K562 (cell line): Measurements from ENCODE around the gene PMEPA1. TPM values are rescaled to one million over a fixed set of nuclear protein-coding genes. Genes with fewer than 3 reads are reported as not detected.

ENCODE experiments used
- ATAC-seq: fragments of 200-7000 bp; cut with Tn5 transposase; 3 replicates; pipeline ENCODE4 v1.9.1; 2020; ENCODE audit warnings: moderate library complexity
- BruUV-seq: library from RNA; stranded (reverse); fragments of 400-500 nt; replicated peaks from 2 replicates; lab custom pipeline; 2021; lab: Mats Ljungman, UMichigan
- CTCF ChIA-PET: fragments of 300-600 bp; formaldehyde crosslinking; extraction: SDS; loops from one replicate; lab custom pipeline; 2021; ENCODE audit warnings: low intra/inter-chr PET ratio; lab: Yijun Ruan, JAX
- POLR2A ChIA-PET: fragments of 300-600, 350-650 bp; sonication (Branson Sonifier 250); formaldehyde crosslinking; extraction: SDS; loops from one replicate; lab custom pipeline; 2021; ENCODE audit warnings: antibody characterized with exemption, inconsistent platforms; lab: Yijun Ruan, JAX
- DNase-seq, 4 experiments: peaks; one replicate each; pipeline versions ENCODE4 v3.0.0 to v3.0.0-alpha.2; 2011 to 2018; ENCODE audit warnings: low spot score in 3 of 4, mixed read lengths in 3 of 4; ENCODE audit errors: extremely low read depth in 1 of 4
- FAIRE-seq: peaks from 2 replicates; lab custom pipeline; 2011; peaks lifted over from hg19 to GRCh38; lab: Jason Lieb, UNC
- H2AFZ ChIP-seq: 2 replicates; pipeline ENCODE4 v1.6.0; 2011; ENCODE audit warnings: low read depth, low read length, control low read depth, inconsistent platforms
- H3K27ac ChIP-seq: fragments of 200-600 bp; 3 replicates; pipeline ENCODE4 v1.8.0; 2011; ENCODE audit warnings: low read depth, mild to moderate bottlenecking, control low read depth, inconsistent platforms, low read length, moderate library complexity, mixed read lengths; ENCODE audit errors: extremely low read depth
- H3K27me3 ChIP-seq, 2 experiments: fragments of 300-600 bp in 1 of 2; 2 replicates in 1 of 2; 3 replicates in 1 of 2; pipeline versions ENCODE4 v1.6.0 to v1.8.0; 2011; ENCODE audit warnings: inconsistent platforms in 2 of 2, low read length in 2 of 2, mild to moderate bottlenecking in 1 of 2, mixed read lengths in 1 of 2, moderate library complexity in 1 of 2; ENCODE audit not compliant: control insufficient read depth in 2 of 2, insufficient read depth in 2 of 2
- H3K36me3 ChIP-seq: fragments of 300-600 bp; 3 replicates; pipeline ENCODE4 v1.8.0; 2011; ENCODE audit warnings: mild to moderate bottlenecking, low read length, inconsistent platforms; ENCODE audit not compliant: control insufficient read depth, insufficient read depth
- H3K4me1 ChIP-seq, 2 experiments: fragments of 200-600 bp in 1 of 2; replicated peaks in 1 of 2; 2 replicates in 1 of 2; 3 replicates in 1 of 2; pipeline versions ENCODE4 v1.5.1 to v1.8.0; 2011; ENCODE audit warnings: inconsistent platforms in 2 of 2, low read length in 2 of 2, mild to moderate bottlenecking in 1 of 2, mixed read lengths in 1 of 2, moderate library complexity in 1 of 2; ENCODE audit not compliant: control insufficient read depth in 2 of 2, insufficient read depth in 2 of 2
- H3K4me2 ChIP-seq: 2 replicates; pipeline ENCODE4 v1.6.1; 2011; ENCODE audit warnings: low read length, control low read depth, inconsistent platforms, mixed read lengths; ENCODE audit not compliant: insufficient read depth
- H3K4me3 ChIP-seq: fragments of 200-600 bp; sonication (generic), shearing (Covaris generic); 2 replicates; pipeline ENCODE4 v1.5.1; 2016; ENCODE audit warnings: control low read depth, inconsistent platforms
- H3K79me2 ChIP-seq: fragments of 200-600 bp; 3 replicates; pipeline ENCODE4 v1.8.0; 2011; ENCODE audit warnings: low read length, inconsistent platforms; ENCODE audit not compliant: control insufficient read depth, insufficient read depth
- H3K9ac ChIP-seq, 2 experiments: 2 replicates each; pipeline versions ENCODE4 v1.6.0 to v1.6.1; 2011; ENCODE audit warnings: low read depth in 2 of 2, low read length in 2 of 2, control low read depth in 1 of 2, inconsistent platforms in 1 of 2, mild to moderate bottlenecking in 1 of 2, mixed read lengths in 1 of 2; ENCODE audit not compliant: insufficient read depth in 1 of 2
- H3K9me1 ChIP-seq: one replicate; pipeline ENCODE4 v1.6.0; 2011; ENCODE audit warnings: inconsistent platforms, mild to moderate bottlenecking, low read length, moderate library complexity; ENCODE audit not compliant: control insufficient read depth, insufficient read depth
- H3K9me3 ChIP-seq: replicated peaks from 2 replicates; pipeline ENCODE4 v1.5.1; 2011; ENCODE audit warnings: low read depth, low read length, inconsistent platforms; ENCODE audit not compliant: control insufficient read depth, insufficient read depth
- H4K20me1 ChIP-seq: replicated peaks from 2 replicates; pipeline ENCODE4 v1.6.1; 2011; ENCODE audit warnings: low read length, inconsistent platforms, mixed read lengths; ENCODE audit not compliant: control insufficient read depth, insufficient read depth
- ATF1 ChIP-seq, 2 experiments: fragments of 450-650 bp in 1 of 2; IDR thresholded peaks; 2 replicates each; pipeline ENCODE4 v1.6.1; 2016; ENCODE audit warnings: missing compliant biosample characterization in 1 of 2, missing genetic modification characterization in 1 of 2
- CREM ChIP-seq: IDR thresholded peaks from 2 replicates; pipeline ENCODE4 v1.6.1; 2014; ENCODE audit warnings: antibody characterized with exemption, low read depth
- DPF2 ChIP-seq: fragments of 450-650 bp; IDR thresholded peaks from 2 replicates; pipeline ENCODE4 v1.6.1; 2016
- FOXM1 ChIP-seq, 2 experiments: fragments of 450-650 bp in 1 of 2; sonication (generic) in 1 of 2; formaldehyde crosslinking in 1 of 2; IDR thresholded peaks; 2 replicates each; pipeline versions ENCODE4 v1.6.1 to v1.9.0; 2017 to 2022; ENCODE audit warnings: low read depth in 2 of 2, mild to moderate bottlenecking in 2 of 2, missing genetic modification reagents in 1 of 2, moderate library complexity in 1 of 2
- HDAC3 ChIP-seq: fragments of 450-650 bp; IDR thresholded peaks from 2 replicates; pipeline ENCODE4 v1.6.1; 2018; ENCODE audit warnings: borderline replicate concordance, mild to moderate bottlenecking, moderate library complexity; ENCODE audit not compliant: partially characterized antibody
- HNRNPL ChIP-seq: fragments of 200-400 bp; formaldehyde crosslinking; IDR thresholded peaks from 2 replicates; pipeline ENCODE4 v1.6.1; 2017; ENCODE audit warnings: low read depth, mild to moderate bottlenecking, low read length
- L3MBTL2 ChIP-seq: fragments of 450-650 bp; IDR thresholded peaks from 2 replicates; pipeline ENCODE4 v1.6.1; 2016; ENCODE audit warnings: mild to moderate bottlenecking, moderate library complexity
- MCM3 ChIP-seq: fragments of 450-650 bp; IDR thresholded peaks from 2 replicates; pipeline ENCODE4 v1.6.1; 2016
- PATZ1 ChIP-seq: fragments of 250-450 bp; sonication (Bioruptor Pico); IDR thresholded peaks from 2 replicates; pipeline ENCODE4 v1.5.0; 2020; ENCODE audit warnings: mild to moderate bottlenecking, borderline replicate concordance
- RBFOX2 ChIP-seq: fragments of 200-400 bp; formaldehyde crosslinking; IDR thresholded peaks from 2 replicates; pipeline ENCODE4 v1.6.1; 2017; ENCODE audit warnings: low read depth, mild to moderate bottlenecking, low read length, moderate library complexity
- SNAPC5 ChIP-seq: fragments of 250-450 bp; sonication (Bioruptor Pico); IDR thresholded peaks from 2 replicates; pipeline ENCODE4 v1.8.0; 2021; ENCODE audit warnings: moderate library complexity, mild to moderate bottlenecking, inconsistent platforms
- TCFL5 ChIP-seq: fragments of 250-450 bp; sonication (Bioruptor Pico); conservative IDR thresholded peaks from 2 replicates; pipeline ENCODE4 v1.6.1; 2021; ENCODE audit warnings: mild to moderate bottlenecking, moderate library complexity, matching md5 sums
- TEAD4 ChIP-seq, 2 experiments: sonication (generic) in 1 of 2; formaldehyde crosslinking in 1 of 2; IDR thresholded peaks; 2 replicates each; pipeline versions ENCODE4 v1.6.1 to v1.8.0; 2012 to 2022; ENCODE audit warnings: borderline replicate concordance in 1 of 2, inconsistent platforms in 1 of 2, low read length in 1 of 2, mild to moderate bottlenecking in 1 of 2, missing genetic modification reagents in 1 of 2
- THRAP3 ChIP-seq: fragments of 450-650 bp; IDR thresholded peaks from 2 replicates; pipeline ENCODE4 v1.6.1; 2016; ENCODE audit warnings: mild to moderate bottlenecking, inconsistent platforms, borderline replicate concordance
- ZBTB34 ChIP-seq: fragments of 250-450 bp; sonication (Bioruptor Pico); IDR thresholded peaks from 2 replicates; pipeline ENCODE4 v1.8.0; 2021; ENCODE audit warnings: mild to moderate bottlenecking, moderate library complexity
- ZNF277 ChIP-seq: fragments of 250-450 bp; sonication (Bioruptor Pico); IDR thresholded peaks from 2 replicates; pipeline ENCODE4 v1.8.0; 2022; ENCODE audit warnings: inconsistent platforms, mild to moderate bottlenecking, moderate library complexity, borderline replicate concordance
- ZNF280A ChIP-seq: fragments of 450-650 bp; IDR thresholded peaks from 2 replicates; pipeline ENCODE4 v1.6.1; 2018; ENCODE audit warnings: mild to moderate bottlenecking, low read depth; ENCODE audit not compliant: partially characterized antibody
- WGBS: fragments of 100-300 bp; shearing (Covaris generic); methylation state at CpG from one replicate; pipeline ENCODE4 v1.1.6; 2016; ENCODE audit warnings: low coverage, mixed read lengths; ENCODE audit not compliant: insufficient coverage; ENCODE audit errors: missing lambda C conversion rate; 5-methylcytosine and 5-hydroxymethylcytosine counted together
- in situ Hi-C: fragments of 300-500 bp; cut with MboI; formaldehyde crosslinking; loops from 4 replicates; pipeline ENCODE4 v1.15.0; 2018; ENCODE audit warnings: inconsistent platforms, mixed read lengths
- intact Hi-C: fragments of 100-400 bp; cut with micrococcal nuclease; formaldehyde crosslinking; loops from 2 replicates; pipeline ENCODE4 v1.14.2; 2022
- polyA plus RNA-seq, 8 experiments: library from polyadenylated mRNA; depleted of rRNA in 4 of 8; stranded (reverse) in 5 of 8; unstranded in 3 of 8; fragments of >200 nt; fragmentation: Nextera tagmentation in 2 of 8; fragmentation: Illumina TruSeq in 1 of 8; extraction: Ambion mirVana in 2 of 8; extraction: Trizol in 1 of 8; gene quantifications; 2 replicates each; pipeline versions ENCODE4 v1.2.1 to v1.2.3, GENCODE V29; 2011 to 2014; ENCODE audit warnings: inconsistent platforms in 1 of 8, missing spikeins in 1 of 8
- total RNA-seq, 7 experiments: library from RNA; depleted of rRNA in 6 of 7; stranded (reverse); fragments of >200 nt in 6 of 7; fragmentation: Illumina TruSeq in 2 of 7; extraction: Trizol in 2 of 7; gene quantifications; 2 replicates each; pipeline versions ENCODE4 v1.2.1 to v1.2.3, GENCODE V29; 2011 to 2021; ENCODE audit warnings: low replicate concordance in 1 of 7

The PMEPA1 gene
- total and polyA plus RNA-seq, 9 of the 15 experiments (the other 6 are each of a cell fraction or from before 2014, with no cell fraction given): 0.16 TPM; not detected in 8

GRCh38 chr20:57679113-57679512 lies 30.7 kb downstream of the PMEPA1 start:
- no peak for DNase-seq
- CTCF ChIA-PET: no interaction called here
- no peak for ATAC-seq
- Histone ChIP-seq H3K27ac (no peak overlapping the region), H3K27me3 (peaks cover 70 to 95% of the 10 kb centered on the region in 2 experiments), H3K4me1 (no peaks in the 10 kb centered on the region), H3K9me1 (peaks cover 3% of the 10 kb centered on the region), H3K9ac (no peak overlapping the region), H3K79me2 (no peaks in the 10 kb centered on the region), H2AFZ (no peak overlapping the region), H4K20me1 (no peaks in the 10 kb centered on the region; the same call in 1 of the 2 replicates), H3K4me3 (no peak overlapping the region), H3K4me2 (no peak overlapping the region), H3K9me3 (no peaks in the 10 kb centered on the region), H3K36me3 (no peaks in the 10 kb centered on the region)
- POLR2A ChIA-PET: no interaction called here
- intact Hi-C loops: no loop called here
- in situ Hi-C loops: no loop called here
- BruUV-seq: no TSS peak
- 2% methylated on average over 6 of the region's 6 CpGs for WGBS
- no peak for FAIRE-seq
- TF ChIP-seq FOXM1 (IDR thresholded peaks at IDR 0.05; ENCODE audit: low read depth) (no peak), FOXM1 (CRISPR knock-in tag; IDR thresholded peaks at IDR 0.05; ENCODE audit: low read depth) (no peak), THRAP3 (no peak), RBFOX2 (no peak), L3MBTL2 (no peak), TCFL5 (CRISPR knock-in tag) (no peak), SNAPC5 (CRISPR knock-in tag) (no peak), ZNF280A (no peak), CREM (no peak), ZBTB34 (CRISPR knock-in tag) (no peak), TEAD4 (IDR thresholded peaks at IDR 0.05; ENCODE audit: low read length) (no peak), TEAD4 (CRISPR knock-in tag; IDR thresholded peaks at IDR 0.05; ENCODE audit: borderline replicate concordance) (no peak), HNRNPL (no peak), DPF2 (no peak), HDAC3 (no peak), PATZ1 (CRISPR knock-in tag) (no peak), ATF1 (CRISPR knock-in tag; IDR thresholded peaks at IDR 0.05) (no peak), ATF1 (tag; IDR thresholded peaks at IDR 0.05) (no peak), MCM3 (no peak), ZNF277 (CRISPR knock-in tag) (no peak)
